ENCODE data around the gene TMEM53. TPM values are rescaled to one million over a fixed set of nuclear protein-coding genes. Genes with fewer than 3 reads are reported as not detected.

Gene TMEM53
- total RNA-seq, 2 donors from 2014 or later: 26.4 to 29.6 TPM

DNA sequence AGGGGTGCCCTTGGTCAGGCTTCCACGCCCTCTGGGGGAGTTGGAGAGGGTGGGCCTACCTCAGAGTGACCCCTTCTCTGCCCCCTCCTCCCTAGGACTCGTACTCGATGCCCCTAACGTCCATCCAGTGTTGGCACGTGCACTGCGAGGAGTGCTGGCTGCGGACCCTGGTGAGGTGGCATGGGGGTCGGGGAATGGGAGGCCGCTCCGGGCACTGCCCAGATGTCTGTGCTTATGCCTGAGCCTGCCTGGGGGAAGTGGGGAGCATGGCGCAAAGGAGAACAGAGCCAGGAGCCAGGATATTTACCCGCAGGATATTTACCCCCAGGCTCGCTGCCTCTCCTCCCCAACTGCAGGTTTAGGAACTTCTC is 24.5 kb downstream of the TMEM53 start:
- intact Hi-C loops (cut with DNase I): no loop called here
- Histone ChIP-seq H3K9me3 (no peaks in the 10 kb centered on the region), H3K9ac (ENCODE audit: low read depth in 2 of 2, low read length in 2 of 2) (no peak overlapping the region), H3K4me1 (no peaks in the 10 kb centered on the region), H3K27me3 (no peaks in the 10 kb centered on the region), H3K27ac (no peak overlapping the region), H3K4me3 (no peak overlapping the region), H3K36me3 (no peaks in the 10 kb centered on the region)
- no peak for DNase-seq
- TF ChIP-seq, protein P1, sequence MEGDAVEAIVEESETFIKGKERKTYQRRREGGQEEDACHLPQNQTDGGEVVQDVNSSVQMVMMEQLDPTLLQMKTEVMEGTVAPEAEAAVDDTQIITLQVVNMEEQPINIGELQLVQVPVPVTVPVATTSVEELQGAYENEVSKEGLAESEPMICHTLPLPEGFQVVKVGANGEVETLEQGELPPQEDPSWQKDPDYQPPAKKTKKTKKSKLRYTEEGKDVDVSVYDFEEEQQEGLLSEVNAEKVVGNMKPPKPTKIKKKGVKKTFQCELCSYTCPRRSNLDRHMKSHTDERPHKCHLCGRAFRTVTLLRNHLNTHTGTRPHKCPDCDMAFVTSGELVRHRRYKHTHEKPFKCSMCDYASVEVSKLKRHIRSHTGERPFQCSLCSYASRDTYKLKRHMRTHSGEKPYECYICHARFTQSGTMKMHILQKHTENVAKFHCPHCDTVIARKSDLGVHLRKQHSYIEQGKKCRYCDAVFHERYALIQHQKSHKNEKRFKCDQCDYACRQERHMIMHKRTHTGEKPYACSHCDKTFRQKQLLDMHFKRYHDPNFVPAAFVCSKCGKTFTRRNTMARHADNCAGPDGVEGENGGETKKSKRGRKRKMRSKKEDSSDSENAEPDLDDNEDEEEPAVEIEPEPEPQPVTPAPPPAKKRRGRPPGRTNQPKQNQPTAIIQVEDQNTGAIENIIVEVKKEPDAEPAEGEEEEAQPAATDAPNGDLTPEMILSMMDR (IDR thresholded peaks at IDR 0.05): no peak

- Histone ChIP-seq H3K36me3 (no peaks in the 10 kb centered on the region), H3K4me3 (no peak overlapping the region), H3K4me1 (no peaks in the 10 kb centered on the region), H3K9me3 (no peaks in the 10 kb centered on the region), H3K27me3 (no peaks in the 10 kb centered on the region), H3K27ac (no peak overlapping the region), H3K9ac (ENCODE audit: low read depth in 2 of 2, low read length in 2 of 2) (no peak overlapping the region)
- DNase-seq: peak; percentile 27
- intact Hi-C loops (cut with DNase I): no loop called here
- TF ChIP-seq, protein P1 (IDR thresholded peaks at IDR 0.05): no peak
These were observed 25.6 kb downstream of the TMEM53 start for GRCh38 chr1:44648529-44649250.

DNA sequence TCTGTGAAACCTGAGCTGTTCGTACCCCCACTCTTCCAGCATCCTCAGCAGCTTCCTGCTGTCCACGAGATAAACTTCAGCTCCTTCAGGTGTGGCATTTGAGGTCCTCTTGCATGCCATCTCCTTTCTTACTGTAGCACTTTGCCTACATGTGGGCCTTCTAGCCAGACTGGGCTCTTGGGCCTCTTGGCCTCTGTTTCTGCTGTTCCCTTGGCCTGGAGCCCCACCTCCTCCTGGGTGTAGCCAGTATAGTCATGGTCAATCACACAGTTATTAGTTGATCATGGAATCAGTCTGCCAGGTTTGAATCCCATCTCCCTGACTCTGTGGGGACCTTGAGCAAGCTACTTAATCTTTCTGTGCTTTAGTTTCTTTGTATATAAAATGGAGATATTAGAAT is 26.4 kb downstream of the TMEM53 start:
- Histone ChIP-seq H3K36me3 (peaks cover 2% of the 10 kb centered on the region), H3K4me1 (no peaks in the 10 kb centered on the region), H3K9ac (ENCODE audit: low read depth in 2 of 2, low read length in 2 of 2) (no peak overlapping the region), H3K27me3 (no peaks in the 10 kb centered on the region), H3K27ac (no peak overlapping the region), H3K9me3 (no peaks in the 10 kb centered on the region), H3K4me3 (no peak overlapping the region)
- TF ChIP-seq, protein P1 (IDR thresholded peaks at IDR 0.05): no peak
- no peak for DNase-seq
- intact Hi-C loops (cut with DNase I): no loop called here

DNA sequence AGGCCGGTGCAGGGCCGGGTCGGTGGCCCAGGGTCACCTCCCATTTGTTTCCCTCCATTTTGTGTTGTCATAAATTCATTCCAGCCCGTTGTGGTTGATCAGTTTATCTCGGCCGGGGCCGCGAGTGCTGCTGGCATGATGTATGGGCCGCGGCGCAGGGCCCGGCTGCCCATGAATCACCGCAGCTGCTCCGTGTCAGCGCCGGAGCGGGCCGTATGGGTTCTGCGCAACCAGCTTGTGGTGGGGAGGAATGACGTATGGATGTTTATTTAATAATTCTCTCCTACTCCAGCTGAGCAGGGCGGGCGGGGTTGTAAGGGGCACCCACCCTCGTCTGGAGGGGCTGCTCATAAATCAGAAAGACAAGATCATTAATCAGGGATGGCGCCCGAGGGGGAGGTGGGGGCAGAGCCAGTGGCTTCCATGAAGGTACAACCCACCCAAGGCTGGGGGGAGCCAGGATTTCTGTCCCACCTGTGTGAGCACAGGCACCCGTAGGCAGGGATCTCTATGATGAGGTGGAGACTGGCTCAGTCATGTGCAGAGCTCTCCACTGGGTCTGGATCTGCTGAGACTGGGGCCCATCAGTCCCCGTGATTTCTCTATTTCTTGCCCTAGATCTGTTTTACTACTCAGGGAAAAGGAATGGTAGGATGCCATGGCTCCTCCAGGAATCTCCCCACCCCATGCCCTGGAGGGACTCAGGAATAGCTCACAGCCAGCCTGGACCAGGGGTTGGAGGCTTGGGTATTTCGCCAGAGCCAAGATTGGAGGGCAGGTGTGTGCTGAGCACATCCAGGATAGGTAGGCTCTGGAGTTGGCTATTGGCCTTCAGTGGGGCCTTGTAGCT is 27.8 kb downstream of the TMEM53 start:
- Histone ChIP-seq H3K36me3 (peaks cover 9% of the 10 kb centered on the region), H3K4me3 (no peak overlapping the region), H3K9me3 (no peaks in the 10 kb centered on the region), H3K27me3 (no peaks in the 10 kb centered on the region), H3K27ac (peak overlapping the region; percentile 15), H3K9ac (ENCODE audit: low read depth in 2 of 2, low read length in 2 of 2) (no peak overlapping the region), H3K4me1 (no peaks in the 10 kb centered on the region)
- intact Hi-C loops (cut with DNase I): no loop called here
- TF ChIP-seq, protein P1 (IDR thresholded peaks at IDR 0.05): no peak
- no peak for DNase-seq

GRCh38 chr1:44645476-44646244 is 28.6 kb downstream of the TMEM53 start:
- H3K9me3 ChIP-seq: no peaks in the 10 kb centered on the region
- no peak overlapping the region for H3K4me3 ChIP-seq
- DNase-seq: no peak
- peak overlapping the region; percentile 15 for H3K27ac ChIP-seq
- TF ChIP-seq, protein P1 (IDR thresholded peaks at IDR 0.05): no peak
- H3K4me1 ChIP-seq: no peaks in the 10 kb centered on the region
- H3K9ac ChIP-seq (ENCODE audit: low read depth in 2 of 2, low read length in 2 of 2): no peak overlapping the region
- intact Hi-C loops (cut with DNase I): no loop called here
- no peaks in the 10 kb centered on the region for H3K27me3 ChIP-seq
- peaks cover 9% of the 10 kb centered on the region for H3K36me3 ChIP-seq
